Peyer's patch (tissue), 4 donors: ENCODE results near the gene PRRC2B.

Experiments
- CTCF ChIP-seq, 6 experiments: fragments of 450-650 bp in 4 of 6; fragments of 200-600 bp in 2 of 6; sonication (generic) in 1 of 6; IDR thresholded peaks; one replicate each; pipeline ENCODE4 v1.5.1; 2017 to 2019; ENCODE audit warnings: antibody characterized with exemption in 6 of 6, mild to moderate bottlenecking in 3 of 6, moderate library complexity in 1 of 6
- POLR2A ChIP-seq, 2 donors: fragments of 450-650 bp; IDR thresholded peaks; one replicate each; pipeline ENCODE4 v1.5.1; 2017; ENCODE audit warnings: antibody characterized with exemption in 2 of 2, mild to moderate bottlenecking in 2 of 2, moderate library complexity in 2 of 2

- no peak for TF ChIP-seq CTCF (IDR thresholded peaks at IDR 0.05)
- no peak for TF ChIP-seq POLR2A (IDR thresholded peaks at IDR 0.05)
Observed at GRCh38 chr9:131477367-131477766, 83.5 kb downstream of the PRRC2B start.
